Lower leg skin (tissue), 3 donors: ENCODE results near the gene RIOX2.
"Not testable (repeated sequence)": the region's sequence is repeated elsewhere in the genome, so short reads cannot be mapped to it uniquely, and the experiment has no call there.

Experiments
- POLR2A ChIP-seq, 2 donors: fragments of 450-650 bp; IDR thresholded peaks; one replicate each; pipeline ENCODE4 v1.6.1; 2016 to 2017; ENCODE audit warnings: antibody characterized with exemption in 2 of 2, mild to moderate bottlenecking in 1 of 2, moderate library complexity in 1 of 2
- TF ChIP-seq, protein P1 (sequence below), 3 donors: fragments of 450-650 bp; IDR thresholded peaks; one replicate each; pipeline ENCODE4 v1.5.1; 2016; ENCODE audit warnings: antibody characterized with exemption in 3 of 3, mild to moderate bottlenecking in 3 of 3, moderate library complexity in 2 of 3

DNA sequence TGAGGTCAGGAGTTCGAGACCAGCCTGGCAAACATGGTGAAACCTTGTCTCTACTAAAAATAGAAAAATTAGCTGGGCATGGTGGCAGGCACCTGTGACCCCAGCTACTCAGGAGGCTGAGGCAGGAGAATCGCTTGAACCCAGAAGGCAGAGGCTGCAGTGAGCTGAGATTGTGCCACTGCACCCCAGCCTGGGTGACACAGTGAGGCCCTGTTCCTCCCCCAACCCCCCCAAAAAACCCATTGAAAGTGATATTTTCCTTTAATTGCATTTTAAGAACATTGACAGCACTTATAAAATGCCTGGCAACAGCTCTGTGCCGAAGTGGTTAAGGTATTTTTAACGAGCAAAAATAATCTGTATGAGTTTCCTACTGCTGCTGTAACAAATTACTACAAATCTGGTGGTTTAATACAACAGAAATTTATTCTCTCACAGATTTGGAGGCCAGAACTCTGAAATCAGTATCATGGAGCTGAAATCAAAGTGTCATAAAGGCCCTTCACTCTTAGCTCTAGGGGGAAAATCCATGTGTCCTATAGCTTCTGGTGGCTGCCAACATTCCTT is 38.7 kb upstream of the RIOX2 start:
- TF ChIP-seq, protein P1, sequence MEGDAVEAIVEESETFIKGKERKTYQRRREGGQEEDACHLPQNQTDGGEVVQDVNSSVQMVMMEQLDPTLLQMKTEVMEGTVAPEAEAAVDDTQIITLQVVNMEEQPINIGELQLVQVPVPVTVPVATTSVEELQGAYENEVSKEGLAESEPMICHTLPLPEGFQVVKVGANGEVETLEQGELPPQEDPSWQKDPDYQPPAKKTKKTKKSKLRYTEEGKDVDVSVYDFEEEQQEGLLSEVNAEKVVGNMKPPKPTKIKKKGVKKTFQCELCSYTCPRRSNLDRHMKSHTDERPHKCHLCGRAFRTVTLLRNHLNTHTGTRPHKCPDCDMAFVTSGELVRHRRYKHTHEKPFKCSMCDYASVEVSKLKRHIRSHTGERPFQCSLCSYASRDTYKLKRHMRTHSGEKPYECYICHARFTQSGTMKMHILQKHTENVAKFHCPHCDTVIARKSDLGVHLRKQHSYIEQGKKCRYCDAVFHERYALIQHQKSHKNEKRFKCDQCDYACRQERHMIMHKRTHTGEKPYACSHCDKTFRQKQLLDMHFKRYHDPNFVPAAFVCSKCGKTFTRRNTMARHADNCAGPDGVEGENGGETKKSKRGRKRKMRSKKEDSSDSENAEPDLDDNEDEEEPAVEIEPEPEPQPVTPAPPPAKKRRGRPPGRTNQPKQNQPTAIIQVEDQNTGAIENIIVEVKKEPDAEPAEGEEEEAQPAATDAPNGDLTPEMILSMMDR (IDR thresholded peaks at IDR 0.05) = not testable (repeated sequence)
- not testable (repeated sequence) for TF ChIP-seq POLR2A (IDR thresholded peaks at IDR 0.05)
